NOMO-1 (cell line): ENCODE data around the gene MCOLN3.

Source experiments
- DNase-seq, 2 experiments: peaks; one replicate each; lab custom pipeline; 2025; ENCODE audit not compliant: unreplicated experiment in 2 of 2; lab: John Stamatoyannopoulos, UW

MCOLN3 gene, protein sequence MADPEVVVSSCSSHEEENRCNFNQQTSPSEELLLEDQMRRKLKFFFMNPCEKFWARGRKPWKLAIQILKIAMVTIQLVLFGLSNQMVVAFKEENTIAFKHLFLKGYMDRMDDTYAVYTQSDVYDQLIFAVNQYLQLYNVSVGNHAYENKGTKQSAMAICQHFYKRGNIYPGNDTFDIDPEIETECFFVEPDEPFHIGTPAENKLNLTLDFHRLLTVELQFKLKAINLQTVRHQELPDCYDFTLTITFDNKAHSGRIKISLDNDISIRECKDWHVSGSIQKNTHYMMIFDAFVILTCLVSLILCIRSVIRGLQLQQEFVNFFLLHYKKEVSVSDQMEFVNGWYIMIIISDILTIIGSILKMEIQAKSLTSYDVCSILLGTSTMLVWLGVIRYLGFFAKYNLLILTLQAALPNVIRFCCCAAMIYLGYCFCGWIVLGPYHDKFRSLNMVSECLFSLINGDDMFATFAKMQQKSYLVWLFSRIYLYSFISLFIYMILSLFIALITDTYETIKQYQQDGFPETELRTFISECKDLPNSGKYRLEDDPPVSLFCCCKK

DNA sequence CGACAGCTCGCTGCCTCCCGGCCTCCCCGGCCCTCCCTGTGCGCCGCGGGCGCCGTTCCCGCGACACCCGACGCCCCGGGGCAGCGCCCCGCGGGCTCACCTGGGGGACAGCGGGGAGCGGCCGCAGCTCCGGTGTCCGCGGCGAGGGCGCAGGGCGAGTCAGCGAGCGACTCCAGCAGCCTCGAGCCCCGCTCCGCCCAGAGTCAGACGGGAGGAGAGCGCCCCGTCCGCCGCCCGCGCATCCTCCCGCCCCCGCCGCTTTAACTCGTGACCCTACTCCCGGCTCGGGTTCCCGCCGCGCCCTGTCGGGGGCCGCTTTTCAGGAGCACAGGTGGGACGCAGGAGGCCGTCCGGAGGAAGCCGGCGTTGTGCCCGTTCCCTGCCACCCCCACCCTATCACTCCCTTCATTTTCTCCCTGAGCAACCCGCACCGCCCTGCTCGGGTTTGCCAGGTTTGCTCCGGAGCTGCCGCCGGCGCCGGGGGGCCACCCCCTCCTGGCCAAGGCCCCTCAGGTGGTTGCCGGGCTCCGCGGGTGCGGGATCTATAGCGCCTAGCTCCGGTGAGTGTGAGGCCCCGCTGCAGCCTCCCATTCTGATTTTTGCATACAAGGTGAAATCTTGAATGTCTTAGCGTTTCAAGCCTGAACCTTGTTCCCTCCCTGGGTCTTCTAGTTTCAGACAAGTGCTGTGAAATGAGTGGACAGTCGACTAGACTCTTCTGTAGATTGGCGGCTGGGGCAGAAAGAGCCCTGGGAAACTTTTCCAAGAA lies at the start of gene MCOLN3:
TSS of gene MCOLN3 (minus strand) at position 205 of the 769 bp plus-strand sequence. CDS start 3,140 bp downstream, outside the sequence.
- no peak for DNase-seq

GRCh38 chr1:85093644-85094043 lies 45.3 kb upstream of the MCOLN3 start:
- DNase-seq: no peak

GRCh38 chr1:85091671-85092280 lies 43.5 kb upstream of the MCOLN3 start:
- DNase-seq: peak in 1 of 2 experiments; percentile 42

DNA sequence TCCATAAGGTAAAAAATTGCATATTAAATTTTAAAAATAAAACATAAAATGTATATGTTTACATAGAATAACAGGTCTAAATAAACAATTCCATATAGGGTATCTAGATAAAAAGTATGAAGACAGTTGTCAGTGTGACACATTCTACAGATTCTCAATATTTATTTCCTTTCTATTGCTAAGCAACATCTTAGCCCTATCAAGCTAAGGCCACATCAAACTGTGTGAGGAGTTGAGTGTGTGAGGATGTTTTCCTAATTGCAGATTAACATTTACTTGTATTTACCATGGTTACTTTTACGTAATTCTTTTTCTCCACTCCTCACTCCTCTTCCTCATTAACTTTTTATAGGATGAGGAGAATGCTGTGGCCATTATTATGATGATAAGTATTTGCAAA lies 41.9 kb upstream of the MCOLN3 start:
- no peak for DNase-seq

DNA sequence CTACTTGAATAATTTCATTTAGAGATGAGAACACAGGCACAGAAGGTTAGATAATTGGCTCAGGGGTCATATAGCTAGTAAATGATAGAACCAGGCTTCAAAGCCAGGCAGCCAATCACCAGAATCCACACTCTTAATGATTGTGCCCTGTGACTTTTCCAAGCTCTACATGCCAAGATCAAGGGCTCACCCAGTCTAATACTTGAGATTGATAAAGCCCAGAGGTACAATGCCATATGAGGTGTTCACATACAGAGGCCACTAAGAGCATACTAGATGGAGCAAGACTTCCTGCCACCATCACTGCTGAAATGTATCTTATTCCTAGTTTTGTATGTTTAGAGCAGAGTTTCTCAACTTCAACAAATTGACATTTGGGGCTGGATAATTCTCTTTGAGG lies 40.9 kb upstream of the MCOLN3 start:
- DNase-seq: no peak

- no peak for DNase-seq
Measured at GRCh38 chr1:85088408-85088784, 40.1 kb upstream of the MCOLN3 start.

- DNase-seq: no peak
Measured at GRCh38 chr1:85087659-85088407, 39.5 kb upstream of the MCOLN3 start.

DNA sequence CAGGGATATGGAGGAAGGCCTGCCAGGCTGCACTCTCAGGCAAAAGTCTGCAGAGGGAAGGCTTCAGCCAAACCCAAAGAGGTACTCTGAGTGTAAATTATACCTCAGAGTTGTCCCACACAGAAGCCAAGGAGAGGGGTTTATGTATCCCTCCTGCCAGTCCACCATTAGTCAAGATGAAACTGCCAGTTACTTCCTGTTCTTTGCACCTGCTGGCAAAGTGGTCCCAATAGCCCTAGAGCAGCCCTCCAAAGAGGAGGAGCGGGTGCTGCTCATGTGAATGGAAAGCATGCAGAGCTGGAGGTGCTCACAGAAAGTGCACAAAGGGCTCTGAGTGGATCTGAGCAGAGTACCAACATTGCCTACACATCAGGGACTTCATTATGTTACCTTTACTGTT lies 37.1 kb upstream of the MCOLN3 start:
- no peak for DNase-seq

- DNase-seq: no peak
Measured at GRCh38 chr1:85078903-85079302, 30.6 kb upstream of the MCOLN3 start.

GRCh38 chr1:85074365-85074964 lies 26.2 kb upstream of the MCOLN3 start:
- DNase-seq: no peak

GRCh38 chr1:85070972-85071492 lies 22.7 kb upstream of the MCOLN3 start:
- no peak for DNase-seq

- DNase-seq: no peak
Measured at GRCh38 chr1:85068846-85069245, 20.5 kb upstream of the MCOLN3 start.

- no peak for DNase-seq
Measured at GRCh38 chr1:85065550-85065949, 17.2 kb upstream of the MCOLN3 start.

- no peak for DNase-seq
Measured at GRCh38 chr1:85062425-85063026, 14.2 kb upstream of the MCOLN3 start.

GRCh38 chr1:85061711-85062424 lies 13.6 kb upstream of the MCOLN3 start:
- DNase-seq: peak; percentile 63 to 89

- DNase-seq: no peak
Measured at GRCh38 chr1:85060038-85060437, 11.7 kb upstream of the MCOLN3 start.

DNA sequence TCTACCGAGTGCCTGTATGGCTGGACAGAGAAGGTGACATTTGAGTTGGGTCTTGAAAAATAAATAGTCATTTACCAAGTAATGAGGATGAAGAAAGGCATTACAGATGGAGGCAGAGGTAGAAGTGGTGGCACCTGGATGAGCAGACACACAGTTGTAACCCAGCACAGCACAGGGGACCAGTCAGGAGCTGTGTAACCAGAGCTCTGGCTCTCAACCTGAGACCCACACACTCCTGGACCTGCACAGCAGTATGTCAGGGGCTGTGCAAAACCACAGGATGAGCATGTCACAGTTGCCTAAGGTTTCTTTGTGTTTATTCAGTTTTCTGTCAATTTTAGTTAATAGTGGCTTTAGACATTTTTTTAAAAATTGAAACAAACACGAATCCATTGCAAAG lies 11.3 kb upstream of the MCOLN3 start:
- DNase-seq: no peak

DNA sequence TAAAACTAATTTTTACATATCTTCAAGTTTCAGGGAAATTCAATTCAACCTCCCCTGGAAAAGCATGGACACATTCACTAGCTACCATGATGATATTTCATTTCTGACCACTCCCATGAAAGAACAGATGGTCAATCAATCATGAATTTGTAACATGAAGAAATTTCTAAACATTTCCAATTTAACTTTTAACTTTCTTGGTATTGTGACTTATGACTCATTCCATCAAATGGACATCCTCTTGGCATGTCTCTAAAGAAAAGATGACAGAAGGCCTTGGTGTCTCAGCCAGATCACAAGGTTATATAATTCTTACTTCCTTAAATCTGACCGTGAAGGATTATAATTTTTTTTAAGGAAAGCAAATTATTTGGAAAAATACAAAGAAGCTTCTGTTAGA lies 10.5 kb upstream of the MCOLN3 start:
- DNase-seq: no peak

- peak; percentile 24 to 78 for DNase-seq
Measured at GRCh38 chr1:85058311-85058710, 10.0 kb upstream of the MCOLN3 start.
